ENCODE results near the gene VAT1. TPM values are rescaled to one million over a fixed set of nuclear protein-coding genes. Genes with fewer than 3 reads are reported as not detected.

The VAT1 gene
- total and polyA plus RNA-seq, 2 of the 13 experiments (the other 11 are each of a cell fraction or from before 2014, with no cell fraction given) = 143 to 205 TPM

DNA sequence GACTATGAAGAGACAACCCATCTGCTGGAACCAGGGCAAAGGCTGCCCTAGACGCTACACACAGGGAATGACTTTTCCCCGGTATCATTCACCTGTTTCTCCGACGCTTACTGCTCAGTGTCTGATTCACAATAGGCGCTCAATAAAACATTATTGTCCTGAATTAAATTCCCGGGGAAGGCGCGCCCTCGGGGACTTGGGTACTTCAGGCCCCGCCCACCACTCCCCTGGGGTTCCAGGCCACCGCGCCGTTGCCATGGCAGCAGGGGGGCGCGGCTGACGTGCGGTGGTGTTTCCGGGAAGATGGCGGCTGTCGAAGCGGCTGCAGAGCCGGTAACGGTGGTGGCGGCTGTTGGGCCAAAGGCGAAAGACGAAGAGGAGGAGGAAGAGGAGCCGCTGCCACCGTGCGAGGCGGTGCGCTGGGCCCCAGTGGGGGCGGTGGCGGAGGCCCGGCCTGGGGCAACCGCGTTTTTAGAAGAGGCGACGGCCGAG is 41.9 kb downstream of the VAT1 start, which contains the start of gene RUNDC1 (continued):
- TF ChIP-seq SOX13 (IDR thresholded peaks at IDR 0.05) (0 out of 2 replicates have a peak, but pooled peaks have one; percentile 49), SOX13 (CRISPR knock-in tag; conservative IDR thresholded peaks at IDR 0.05 in 1 of 2, IDR thresholded peaks at IDR 0.05 in 1 of 2) (no peak; a peak in 1 of 4 replicates), GABPB1 (CRISPR knock-in tag; IDR thresholded peaks at IDR 0.05) (peak; percentile 92), THAP7 (CRISPR knock-in tag; IDR thresholded peaks at IDR 0.05) (no peak), SALL1 (CRISPR knock-in tag; IDR thresholded peaks at IDR 0.05) (no peak; the same call in 1 of the 2 replicates), ZNF235 (CRISPR knock-in tag; IDR thresholded peaks at IDR 0.05; ENCODE audit: borderline replicate concordance) (no peak; the same call in 1 of the 2 replicates), HBP1 (CRISPR knock-in tag; IDR thresholded peaks at IDR 0.05; ENCODE audit: low read depth) (peak; percentile 84), EP300 (IDR thresholded peaks at IDR 0.05; ENCODE audit: low read depth in 2 of 2, low read length in 2 of 2) (no peak), EP300 (CRISPR knock-in tag; IDR thresholded peaks at IDR 0.05; ENCODE audit: borderline replicate concordance) (no peak), KLF9 (CRISPR knock-in tag; IDR thresholded peaks at IDR 0.05; ENCODE audit: low read depth) (peak; percentile 78; the same call in 1 of the 2 replicates), STAT6 (CRISPR knock-in tag; IDR thresholded peaks at IDR 0.05; ENCODE audit: borderline replicate concordance) (no peak), GATAD1 (CRISPR knock-in tag; IDR thresholded peaks at IDR 0.05) (peak; percentile 89), ZBTB21 (CRISPR knock-in tag; IDR thresholded peaks at IDR 0.05) (peak; percentile 24; the same call in 1 of the 2 replicates), ZNF773 (CRISPR knock-in tag; IDR thresholded peaks at IDR 0.05; ENCODE audit: borderline replicate concordance) (no peak), ATF1 (CRISPR knock-in tag; IDR thresholded peaks at IDR 0.05) (no peak), NKX3-1 (CRISPR knock-in tag; IDR thresholded peaks at IDR 0.05) (no peak), RFX5 (IDR thresholded peaks at IDR 0.05; ENCODE audit: low read depth, low read length) (peak; percentile 42; the same call in 1 of the 2 replicates), HNRNPK (IDR thresholded peaks at IDR 0.05; ENCODE audit: low read depth, low read length, poor library complexity, severe bottlenecking) (no peak), ARNT (IDR thresholded peaks at IDR 0.05) (no peak), ZNF24 (IDR thresholded peaks at IDR 0.05) (no peak), ELF4 (CRISPR knock-in tag; IDR thresholded peaks at IDR 0.05; ENCODE audit: borderline replicate concordance) (no peak; the same call in 1 of the 2 replicates), MAFF (IDR thresholded peaks at IDR 0.05; ENCODE audit: low read depth, low read length) (no peak)
- TF ChIP-seq, protein P1, sequence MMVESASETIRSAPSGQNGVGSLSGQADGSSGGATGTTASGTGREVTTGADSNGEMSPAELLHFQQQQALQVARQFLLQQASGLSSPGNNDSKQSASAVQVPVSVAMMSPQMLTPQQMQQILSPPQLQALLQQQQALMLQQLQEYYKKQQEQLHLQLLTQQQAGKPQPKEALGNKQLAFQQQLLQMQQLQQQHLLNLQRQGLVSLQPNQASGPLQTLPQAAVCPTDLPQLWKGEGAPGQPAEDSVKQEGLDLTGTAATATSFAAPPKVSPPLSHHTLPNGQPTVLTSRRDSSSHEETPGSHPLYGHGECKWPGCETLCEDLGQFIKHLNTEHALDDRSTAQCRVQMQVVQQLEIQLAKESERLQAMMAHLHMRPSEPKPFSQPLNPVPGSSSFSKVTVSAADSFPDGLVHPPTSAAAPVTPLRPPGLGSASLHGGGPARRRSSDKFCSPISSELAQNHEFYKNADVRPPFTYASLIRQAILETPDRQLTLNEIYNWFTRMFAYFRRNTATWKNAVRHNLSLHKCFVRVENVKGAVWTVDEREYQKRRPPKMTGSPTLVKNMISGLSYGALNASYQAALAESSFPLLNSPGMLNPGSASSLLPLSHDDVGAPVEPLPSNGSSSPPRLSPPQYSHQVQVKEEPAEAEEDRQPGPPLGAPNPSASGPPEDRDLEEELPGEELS (CRISPR knock-in tag; IDR thresholded peaks at IDR 0.05) = peak; percentile 12; the same call in 1 of the 2 replicates
- TF ChIP-seq, protein P2, sequence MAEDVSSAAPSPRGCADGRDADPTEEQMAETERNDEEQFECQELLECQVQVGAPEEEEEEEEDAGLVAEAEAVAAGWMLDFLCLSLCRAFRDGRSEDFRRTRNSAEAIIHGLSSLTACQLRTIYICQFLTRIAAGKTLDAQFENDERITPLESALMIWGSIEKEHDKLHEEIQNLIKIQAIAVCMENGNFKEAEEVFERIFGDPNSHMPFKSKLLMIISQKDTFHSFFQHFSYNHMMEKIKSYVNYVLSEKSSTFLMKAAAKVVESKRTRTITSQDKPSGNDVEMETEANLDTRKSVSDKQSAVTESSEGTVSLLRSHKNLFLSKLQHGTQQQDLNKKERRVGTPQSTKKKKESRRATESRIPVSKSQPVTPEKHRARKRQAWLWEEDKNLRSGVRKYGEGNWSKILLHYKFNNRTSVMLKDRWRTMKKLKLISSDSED (CRISPR knock-in tag; IDR thresholded peaks at IDR 0.05) = no peak
